H9 (cell line): ENCODE measurements around the gene SOX30. TPM values are rescaled to one million over a fixed set of nuclear protein-coding genes. Genes with fewer than 3 reads are reported as not detected.

Experiments
- DNase-seq: peaks from one replicate; pipeline ENCODE4 v3.0.0-alpha.2; 2017
- H2AFZ ChIP-seq: one replicate; pipeline ENCODE4 v1.6.1; 2013; ENCODE audit warnings: mild to moderate bottlenecking, low read length, control low read depth, moderate library complexity
- H2AK5ac ChIP-seq: 2 replicates; pipeline ENCODE4 v1.6.1; 2013; ENCODE audit warnings: low read length, control low read depth, mixed read lengths; ENCODE audit not compliant: insufficient read length
- H2BK120ac ChIP-seq: one replicate; pipeline ENCODE4 v1.6.1; 2013; ENCODE audit warnings: low read depth, mild to moderate bottlenecking, low read length, control low read depth, inconsistent platforms; ENCODE audit not compliant: poor library complexity, severe bottlenecking
- H2BK12ac ChIP-seq: 2 replicates; pipeline ENCODE4 v1.6.1; 2013; ENCODE audit warnings: low read length, control low read depth, mixed read lengths, low read depth; ENCODE audit not compliant: insufficient read length
- H2BK15ac ChIP-seq: 2 replicates; pipeline ENCODE4 v1.6.1; 2013; ENCODE audit warnings: low read depth, low read length, control low read depth
- H2BK20ac ChIP-seq: one replicate; pipeline ENCODE4 v1.6.1; 2013; ENCODE audit warnings: low read depth, mild to moderate bottlenecking, low read length, control low read depth, inconsistent platforms; ENCODE audit not compliant: poor library complexity, severe bottlenecking
- H2BK5ac ChIP-seq: 2 replicates; pipeline ENCODE4 v1.6.1; 2013; ENCODE audit warnings: low read length, control low read depth, mixed read lengths; ENCODE audit not compliant: insufficient read length
- H3K14ac ChIP-seq: 2 replicates; pipeline ENCODE4 v1.6.1; 2013; ENCODE audit warnings: low read length, control low read depth; ENCODE audit not compliant: insufficient read depth
- H3K18ac ChIP-seq: 2 replicates; pipeline ENCODE4 v1.6.1; 2013; ENCODE audit warnings: low read depth, mild to moderate bottlenecking, mixed read lengths, low read length, control low read depth; ENCODE audit not compliant: insufficient read length
- H3K23ac ChIP-seq: 2 replicates; pipeline ENCODE4 v1.6.1; 2013; ENCODE audit warnings: low read length, control low read depth, mixed read lengths, low read depth; ENCODE audit not compliant: insufficient read length
- H3K23me2 ChIP-seq: 2 replicates; pipeline ENCODE4 v1.6.1; 2013; ENCODE audit warnings: low read depth, mild to moderate bottlenecking, mixed read lengths, low read length, control low read depth; ENCODE audit not compliant: insufficient read length, poor library complexity, severe bottlenecking
- H3K27ac ChIP-seq: 2 replicates; pipeline ENCODE4 v1.5.1; 2013; ENCODE audit warnings: low read length, control low read depth, mixed read lengths, low read depth; ENCODE audit not compliant: insufficient read length
- H3K27me3 ChIP-seq: 2 replicates; pipeline ENCODE4 v1.6.1; 2013; ENCODE audit warnings: low read length, control low read depth, inconsistent platforms; ENCODE audit not compliant: insufficient read depth
- H3K4ac ChIP-seq: 2 replicates; pipeline ENCODE4 v1.6.1; 2013; ENCODE audit warnings: low read depth, mild to moderate bottlenecking, control low read depth, inconsistent platforms, low read length, moderate library complexity
- H3K4me1 ChIP-seq: 2 replicates; pipeline ENCODE4 v1.6.1; 2013; ENCODE audit warnings: low read length, control low read depth, inconsistent platforms; ENCODE audit not compliant: insufficient read depth
- H3K4me2 ChIP-seq: 2 replicates; pipeline ENCODE4 v1.6.1; 2013; ENCODE audit warnings: low read length, control low read depth, mixed read lengths; ENCODE audit not compliant: insufficient read length, insufficient read depth
- H3K56ac ChIP-seq: 2 replicates; pipeline ENCODE4 v1.6.1; 2013; ENCODE audit warnings: low read depth, mild to moderate bottlenecking, mixed read lengths, low read length, control low read depth; ENCODE audit not compliant: insufficient read length
- H3K79me1 ChIP-seq: 2 replicates; pipeline ENCODE4 v1.6.1; 2013; ENCODE audit warnings: low read depth, mild to moderate bottlenecking, moderate library complexity, low read length, control low read depth, inconsistent platforms; ENCODE audit not compliant: insufficient read depth, poor library complexity, severe bottlenecking
- H3K79me2 ChIP-seq: 2 replicates; pipeline ENCODE4 v1.6.1; 2013; ENCODE audit warnings: low read length, control low read depth, inconsistent platforms; ENCODE audit not compliant: insufficient read depth
- H3K9ac ChIP-seq: 2 replicates; pipeline ENCODE4 v1.6.1; 2013; ENCODE audit warnings: low read length, control low read depth, mixed read lengths; ENCODE audit not compliant: insufficient read length; ENCODE audit errors: extremely low read depth
- H3K9me3 ChIP-seq: one replicate; pipeline ENCODE4 v1.6.1; 2013; ENCODE audit warnings: low read depth, low read length, inconsistent platforms; ENCODE audit not compliant: control insufficient read depth
- H3T11ph ChIP-seq: one replicate; pipeline ENCODE4 v1.6.1; 2013; ENCODE audit warnings: mild to moderate bottlenecking, low read length, control low read depth, inconsistent platforms
- H4K20me1 ChIP-seq: one replicate; pipeline ENCODE4 v1.6.1; 2013; ENCODE audit not compliant: control insufficient read depth, insufficient read length, insufficient read depth
- H4K5ac ChIP-seq: 2 replicates; pipeline ENCODE4 v1.6.1; 2013; ENCODE audit warnings: low read depth, mild to moderate bottlenecking, mixed read lengths, low read length, control low read depth; ENCODE audit not compliant: insufficient read length
- H4K8ac ChIP-seq: replicated peaks from 2 replicates; pipeline ENCODE4 v1.6.1; 2013; ENCODE audit warnings: low read length, control low read depth, mixed read lengths, low read depth; ENCODE audit not compliant: insufficient read length
- H4K91ac ChIP-seq: 2 replicates; pipeline ENCODE4 v1.6.1; 2013; ENCODE audit warnings: low read depth, mild to moderate bottlenecking, moderate library complexity, mixed read lengths, low read length, control low read depth; ENCODE audit not compliant: insufficient read length
- H3K27ac Mint-ChIP-seq, 3 experiments: 2 replicates in 2 of 3; 3 replicates in 1 of 3; pipeline ENCODE4 v1.8.0; 2020 to 2021; ENCODE audit warnings: mixed read lengths in 3 of 3, mild to moderate bottlenecking in 1 of 3, moderate library complexity in 1 of 3
- H3K27me3 Mint-ChIP-seq: 2 replicates; pipeline ENCODE4 v1.8.0; 2021; ENCODE audit warnings: low read depth, mild to moderate bottlenecking, moderate library complexity, mixed read lengths
- H3K36me3 Mint-ChIP-seq, 3 experiments: 2 replicates in 2 of 3; 3 replicates in 1 of 3; pipeline ENCODE4 v1.8.0; 2020 to 2021; ENCODE audit warnings: low read depth in 3 of 3, mixed read lengths in 3 of 3; ENCODE audit not compliant: insufficient read depth in 1 of 3
- H3K4me1 Mint-ChIP-seq, 2 experiments: 2 replicates each; pipeline ENCODE4 v1.8.0; 2020; ENCODE audit warnings: mixed read lengths in 2 of 2
- H3K4me3 Mint-ChIP-seq, 2 experiments: 2 replicates in 1 of 2; 3 replicates in 1 of 2; pipeline ENCODE4 v1.8.0; 2020 to 2021; ENCODE audit warnings: mild to moderate bottlenecking in 2 of 2, mixed read lengths in 2 of 2, moderate library complexity in 1 of 2
- H3K9me3 Mint-ChIP-seq, 2 experiments: 2 replicates in 1 of 2; 3 replicates in 1 of 2; pipeline ENCODE4 v1.8.0; 2020; ENCODE audit warnings: mild to moderate bottlenecking in 2 of 2, mixed read lengths in 2 of 2, moderate library complexity in 1 of 2
- CTCF ChIP-seq: fragments of 200-600 bp; sonication (generic); conservative IDR thresholded peaks from 3 replicates; pipeline ENCODE4 v1.8.0; 2021; ENCODE audit warnings: antibody characterized with exemption, mild to moderate bottlenecking
- WGBS: extraction: QIAGEN DNeasy Blood & Tissue Kit; methylation state at CpG from one replicate; pipeline ENCODE4 v1.1.7; 2013; ENCODE audit warnings: missing lambda C conversion rate, low lambda C conversion rate, mixed read lengths; ENCODE audit not compliant: insufficient read length; ENCODE audit errors: extremely low coverage; 5-methylcytosine and 5-hydroxymethylcytosine counted together
- total RNA-seq: library from RNA; stranded (reverse); gene quantifications from 2 replicates; pipeline ENCODE4 v1.2.1, GENCODE V29; 2021

Gene SOX30
- total RNA-seq, 1 experiment from 2014 or later = not detected

GRCh38 chr5:157607371-157608161 is 44.7 kb downstream of the SOX30 start:
- no peaks in the 10 kb centered on the region for H3K27me3 Mint-ChIP-seq
- TF ChIP-seq CTCF = no peak
- Histone ChIP-seq H2BK15ac (no peak overlapping the region), H3K79me1 (no peaks in the 10 kb centered on the region), H3K9ac (no peak overlapping the region), H3K27me3 (no peaks in the 10 kb centered on the region), H4K5ac (no peak overlapping the region), H2BK5ac (no peak overlapping the region), H3K18ac (no peak overlapping the region), H3K4me2 (no peak overlapping the region), H3K9me3 (no peaks in the 10 kb centered on the region), H2AFZ (no peak overlapping the region), H3K14ac (no peak overlapping the region), H3K56ac (no peak overlapping the region), H3K23ac (no peak overlapping the region), H3K4ac (no peak overlapping the region), H3K23me2 (no peaks in the 10 kb centered on the region), H3T11ph (no peak overlapping the region), H4K20me1 (no peaks in the 10 kb centered on the region), H2BK12ac (no peak overlapping the region), H3K4me1 (no peaks in the 10 kb centered on the region), H2AK5ac (no peak overlapping the region), H4K91ac (no peak overlapping the region), H2BK20ac (no peak overlapping the region), H3K27ac (no peak overlapping the region), H3K79me2 (no peaks in the 10 kb centered on the region), H4K8ac (no peak overlapping the region), H2BK120ac (no peak overlapping the region)
- no peak overlapping the region; a peak in 1 of 5 replicates for H3K4me3 Mint-ChIP-seq
- WGBS = no CpG with 5 or more reads among the region's 7 CpGs
- H3K36me3 Mint-ChIP-seq = no peaks in the 10 kb centered on the region
- no peak for DNase-seq
- peak overlapping the region in 1 of 3 experiments; percentile 2; a peak in 1 of 7 replicates for H3K27ac Mint-ChIP-seq
- H3K9me3 Mint-ChIP-seq = no peaks in the 10 kb centered on the region
- H3K4me1 Mint-ChIP-seq = no peaks in the 10 kb centered on the region
